HG02852 (cell line): Measurements from ENCODE around the gene SLC15A1.
"Not testable (repeated sequence)": the region's sequence is repeated elsewhere in the genome, so short reads cannot be mapped to it uniquely, and the experiment has no call there.

Experiments used
- ATAC-seq: cut with Tn5 transposase; IDR thresholded peaks from one replicate; pipeline ENCODE4 v1.9.1; 2021; ENCODE audit warnings: mild to moderate bottlenecking, moderate library complexity; ENCODE audit not compliant: unreplicated experiment

SLC15A1 gene

GRCh38 chr13:98755116-98755515 lies 2.6 kb upstream of the SLC15A1 start:
- ATAC-seq, result no peak

GRCh38 chr13:98754468-98754867 lies 2.0 kb upstream of the SLC15A1 start:
- not testable (repeated sequence) for ATAC-seq

GRCh38 chr13:98751861-98752466 lies 508 bp downstream of the SLC15A1 start:
- ATAC-seq, result no peak

- ATAC-seq, result no peak
Observed at GRCh38 chr13:98751367-98751782, 1.1 kb downstream of the SLC15A1 start.

- ATAC-seq, result no peak
Observed at GRCh38 chr13:98749501-98749900, 3.0 kb downstream of the SLC15A1 start.

- ATAC-seq, result no peak
Observed at GRCh38 chr13:98746968-98747367, 5.5 kb downstream of the SLC15A1 start.

- no peak for ATAC-seq
Observed at GRCh38 chr13:98743377-98743776, 9.1 kb downstream of the SLC15A1 start.

GRCh38 chr13:98742961-98743360 lies 9.5 kb downstream of the SLC15A1 start:
- ATAC-seq, result no peak

GRCh38 chr13:98741741-98742435 lies 10.6 kb downstream of the SLC15A1 start:
- no peak for ATAC-seq

- no peak for ATAC-seq
Observed at GRCh38 chr13:98740131-98740530, 12.3 kb downstream of the SLC15A1 start.

GRCh38 chr13:98738993-98739392 lies 13.5 kb downstream of the SLC15A1 start:
- ATAC-seq, result no peak

GRCh38 chr13:98738213-98738612 lies 14.3 kb downstream of the SLC15A1 start:
- no peak for ATAC-seq

GRCh38 chr13:98731925-98732324 lies 20.5 kb downstream of the SLC15A1 start:
- no peak for ATAC-seq

- ATAC-seq, result no peak
Observed at GRCh38 chr13:98731038-98731437, 21.4 kb downstream of the SLC15A1 start.

GRCh38 chr13:98730441-98730840 lies 22.0 kb downstream of the SLC15A1 start:
- no peak for ATAC-seq

- ATAC-seq, result no peak
Observed at GRCh38 chr13:98729658-98730057, 22.8 kb downstream of the SLC15A1 start.

- no peak for ATAC-seq
Observed at GRCh38 chr13:98722958-98723357, 29.5 kb downstream of the SLC15A1 start.

- no peak for ATAC-seq
Observed at GRCh38 chr13:98721825-98722510, 30.5 kb downstream of the SLC15A1 start.

- no peak for ATAC-seq
Observed at GRCh38 chr13:98719527-98720250, 32.8 kb downstream of the SLC15A1 start.

- ATAC-seq, result no peak
Observed at GRCh38 chr13:98717891-98718290, 34.6 kb downstream of the SLC15A1 start.

- ATAC-seq, result no peak
Observed at GRCh38 chr13:98717256-98717655, 35.2 kb downstream of the SLC15A1 start.
